CD4-positive, alpha-beta T cell treated with Interleukin-15 for 1 hour (primary cell): ENCODE results near the gene PTBP2.
A peak's percentile ranks its signal among the peaks of the same experiment; 100 is the strongest.

Source experiments
- DNase-seq: peaks from one replicate; pipeline ENCODE4 v3.0.0-alpha.2; 2020

Gene PTBP2

GRCh38 chr1:96721416-96722160 lies at the start of gene PTBP2:
Gene PTBP2, plus strand, starts transcription at chr1:96721784. Its CDS starts 81 bp downstream, at chr1:96721865.
- DNase-seq = peak; percentile 77

- DNase-seq = no peak
Measured at GRCh38 chr1:96674915-96675314, 46.7 kb upstream of the PTBP2 start.

DNA sequence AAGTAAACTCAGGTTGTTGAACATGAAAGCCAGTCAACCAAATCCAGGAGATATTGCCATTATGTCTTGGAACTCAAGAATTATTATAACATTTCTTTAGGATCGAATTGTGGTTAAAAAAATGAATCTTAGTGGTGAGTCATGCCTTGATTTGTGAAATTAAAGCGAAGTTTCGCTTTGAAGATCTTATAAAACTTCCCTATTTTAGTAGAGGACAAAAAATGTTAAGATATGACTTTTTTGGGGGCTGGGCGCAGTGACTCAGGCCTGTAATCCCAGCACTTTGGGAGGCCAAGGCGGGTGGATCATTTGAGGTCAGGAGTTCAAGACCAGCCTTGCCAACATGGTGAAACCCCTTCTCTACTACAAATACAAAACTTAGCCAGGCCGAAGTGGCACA lies 39.5 kb upstream of the PTBP2 start:
- DNase-seq = no peak

- no peak for DNase-seq
Measured at GRCh38 chr1:96683931-96684330, 37.7 kb upstream of the PTBP2 start.

- no peak for DNase-seq
Measured at GRCh38 chr1:96684744-96685143, 36.8 kb upstream of the PTBP2 start.

DNA sequence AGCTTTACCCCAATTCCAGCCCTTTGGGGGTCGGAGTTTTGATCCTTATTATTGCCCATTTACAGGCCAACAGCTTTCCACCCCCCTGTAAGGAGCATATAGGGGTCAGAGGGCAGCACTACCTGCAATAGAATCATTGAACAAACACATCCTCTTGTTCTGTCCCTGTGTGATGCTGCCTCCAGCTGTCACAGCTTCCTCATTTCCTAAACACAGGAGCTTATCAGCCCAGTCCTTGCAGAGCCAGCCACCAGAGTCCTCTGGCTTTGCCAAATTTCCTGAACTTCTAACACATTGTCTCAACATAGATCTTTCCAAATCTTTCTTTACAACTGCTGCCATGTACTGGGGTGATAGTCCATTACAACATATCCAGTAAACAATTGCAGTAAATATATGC lies 32.8 kb upstream of the PTBP2 start:
- DNase-seq = no peak

GRCh38 chr1:96695954-96696353 lies 25.6 kb upstream of the PTBP2 start:
- no peak for DNase-seq

GRCh38 chr1:96698342-96698983 lies 23.1 kb upstream of the PTBP2 start:
- DNase-seq = no peak

DNA sequence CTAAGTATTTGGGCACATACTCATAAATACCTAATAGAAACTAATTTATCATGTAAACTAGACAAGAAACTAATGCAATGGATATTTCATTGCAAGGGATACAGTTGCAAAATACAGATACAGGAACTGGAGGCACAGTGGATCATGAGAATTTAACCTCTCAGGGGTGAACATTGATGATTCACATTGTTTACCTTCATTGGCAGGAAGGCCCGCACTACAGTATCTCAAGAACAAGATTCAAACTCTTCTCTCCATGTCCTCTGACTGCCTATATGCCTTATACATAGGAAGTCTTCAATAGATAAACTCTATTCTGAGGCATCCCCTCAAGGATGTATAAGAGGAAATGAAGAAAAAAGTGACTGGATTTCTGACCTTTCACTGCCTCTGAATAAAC lies 18.4 kb upstream of the PTBP2 start:
- no peak for DNase-seq

DNA sequence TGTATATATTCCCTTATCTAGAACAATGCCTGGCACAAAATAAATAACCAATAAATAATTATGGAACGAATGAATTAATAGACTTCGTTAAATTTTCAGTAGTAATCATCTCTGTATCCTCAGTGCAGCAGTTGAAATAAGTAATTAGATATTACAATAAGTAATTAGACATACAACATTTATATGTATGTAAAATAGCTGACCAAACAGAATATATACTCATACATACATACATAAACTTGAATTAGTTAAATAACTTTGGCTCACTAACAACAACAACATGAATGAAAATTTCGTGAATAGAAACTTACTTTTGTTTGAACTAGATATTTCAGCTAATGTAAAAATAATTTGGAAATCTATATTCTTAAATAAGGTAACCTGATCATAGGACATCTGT lies 14.6 kb upstream of the PTBP2 start:
- no peak for DNase-seq

DNA sequence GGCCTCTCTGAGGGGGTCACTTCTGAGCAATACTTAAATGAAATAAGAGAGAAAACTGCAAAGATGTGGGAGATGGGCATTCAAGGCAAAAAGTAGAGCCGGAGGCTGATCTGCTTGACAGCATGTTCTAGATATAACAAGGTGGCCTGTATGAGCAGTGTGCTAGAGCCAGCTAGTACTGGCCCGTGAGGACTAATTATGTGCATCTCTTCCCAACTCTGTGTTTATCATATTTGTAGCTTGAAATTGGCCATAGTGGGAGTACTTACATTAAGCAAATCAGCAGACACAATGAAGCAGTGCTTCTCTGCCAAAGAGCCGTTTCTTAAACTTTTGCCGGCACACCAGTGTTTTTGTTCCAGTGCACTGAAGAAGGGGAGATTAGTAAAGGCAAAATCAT lies 13.1 kb upstream of the PTBP2 start:
- DNase-seq = no peak

- DNase-seq = no peak
Measured at GRCh38 chr1:96710708-96711477, 10.7 kb upstream of the PTBP2 start.

GRCh38 chr1:96713649-96714048 lies 7.9 kb upstream of the PTBP2 start:
- DNase-seq = no peak

DNA sequence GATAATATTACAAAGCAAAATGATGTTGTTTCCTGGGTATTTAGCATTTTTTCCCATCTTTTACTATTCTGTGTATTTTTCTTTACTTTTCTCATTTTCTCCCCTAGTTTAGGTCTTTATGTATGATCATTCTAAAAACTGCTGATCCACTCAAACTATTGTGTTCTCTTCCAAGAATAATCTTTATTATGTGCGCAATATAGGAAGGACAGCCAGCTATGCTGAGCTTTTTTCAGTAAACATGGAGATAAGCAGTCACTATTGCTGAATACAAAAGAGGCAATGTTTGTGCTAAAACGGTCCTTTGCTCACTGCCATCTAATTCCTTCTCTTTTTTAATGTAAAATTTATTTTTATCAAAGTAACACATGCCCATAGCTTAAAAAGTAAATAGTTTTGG lies 6.7 kb upstream of the PTBP2 start:
- no peak for DNase-seq

DNA sequence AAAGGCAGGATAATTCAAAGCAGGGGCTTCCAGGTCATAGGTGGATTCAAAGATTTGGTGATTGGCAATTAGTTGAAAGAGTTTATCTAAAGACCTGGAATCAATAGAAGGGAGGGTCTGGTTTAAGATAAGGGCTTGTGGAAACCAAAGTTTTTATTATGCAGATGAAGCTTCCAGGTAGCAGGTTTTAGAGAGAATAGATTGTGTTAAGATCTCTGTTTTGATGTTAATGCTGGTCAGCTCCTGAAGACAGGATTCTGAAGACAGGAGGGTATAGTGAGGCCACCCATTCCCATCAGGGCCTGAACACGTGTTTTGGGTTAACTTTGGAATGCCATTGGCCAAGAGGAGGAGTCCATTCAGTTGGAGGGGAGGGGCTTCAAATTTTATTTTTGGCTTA lies 6.1 kb upstream of the PTBP2 start:
- DNase-seq = no peak

DNA sequence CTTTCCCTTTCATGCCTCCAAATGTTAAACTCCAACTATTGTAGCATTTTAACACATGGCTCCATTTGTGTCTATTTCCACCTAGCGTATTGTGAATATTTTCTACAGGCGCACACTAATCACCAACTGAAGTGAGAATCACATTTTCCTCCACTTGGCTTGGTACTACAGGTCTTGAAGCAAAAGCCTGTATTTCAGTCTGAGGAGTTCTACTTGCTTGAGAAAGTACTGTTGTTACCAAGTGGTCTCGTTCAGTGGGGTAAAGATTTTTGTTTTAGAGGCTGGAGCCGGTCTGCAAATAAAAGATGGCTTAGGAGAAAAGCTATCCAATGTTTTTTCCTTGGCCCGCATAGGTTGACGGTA lies 550 bp upstream of the PTBP2 start:
- no peak for DNase-seq

- DNase-seq = no peak
Measured at GRCh38 chr1:96722161-96722922, 758 bp downstream of the PTBP2 start.

DNA sequence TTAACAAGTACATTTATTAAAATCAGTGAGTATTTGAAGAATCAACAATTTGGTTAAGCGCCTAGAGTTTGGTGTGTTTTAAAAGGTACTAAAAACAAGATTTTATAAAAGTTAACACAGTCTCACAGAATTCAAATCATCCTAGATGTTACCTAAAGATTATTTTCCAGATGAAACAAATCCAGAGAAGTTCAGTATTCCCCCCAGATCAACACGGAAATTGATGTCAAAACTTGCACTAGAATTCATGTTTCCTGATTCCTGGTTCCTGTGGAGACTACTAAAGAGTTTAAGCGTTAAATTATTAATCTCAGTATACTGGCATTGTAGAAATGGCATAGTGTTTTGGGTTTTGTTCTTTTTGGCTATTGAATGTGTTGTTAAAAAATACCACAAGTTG lies 1.4 kb downstream of the PTBP2 start:
- no peak for DNase-seq

- DNase-seq = no peak
Measured at GRCh38 chr1:96723377-96723776, 1.8 kb downstream of the PTBP2 start.

- DNase-seq = no peak
Measured at GRCh38 chr1:96723936-96724335, 2.4 kb downstream of the PTBP2 start.

DNA sequence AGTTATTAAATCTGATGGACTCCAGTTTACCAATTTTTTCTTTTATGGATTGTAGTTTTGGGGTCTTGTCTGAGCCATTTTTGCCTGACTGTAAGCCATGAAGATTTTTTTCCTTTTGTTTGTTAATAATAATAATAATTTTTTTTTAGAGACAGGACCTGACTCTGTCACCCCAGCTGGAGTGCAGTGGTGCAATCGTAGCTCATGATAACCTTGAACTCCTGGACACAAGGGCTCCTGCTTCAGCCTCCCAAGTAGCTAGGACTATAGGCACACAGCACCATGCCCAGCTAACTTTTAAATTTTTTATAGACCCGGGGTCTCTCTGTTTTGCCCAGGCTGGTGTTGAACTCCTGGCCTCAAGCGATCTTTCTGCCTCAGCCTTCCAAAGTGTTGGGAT lies 6.3 kb downstream of the PTBP2 start:
- DNase-seq = no peak

DNA sequence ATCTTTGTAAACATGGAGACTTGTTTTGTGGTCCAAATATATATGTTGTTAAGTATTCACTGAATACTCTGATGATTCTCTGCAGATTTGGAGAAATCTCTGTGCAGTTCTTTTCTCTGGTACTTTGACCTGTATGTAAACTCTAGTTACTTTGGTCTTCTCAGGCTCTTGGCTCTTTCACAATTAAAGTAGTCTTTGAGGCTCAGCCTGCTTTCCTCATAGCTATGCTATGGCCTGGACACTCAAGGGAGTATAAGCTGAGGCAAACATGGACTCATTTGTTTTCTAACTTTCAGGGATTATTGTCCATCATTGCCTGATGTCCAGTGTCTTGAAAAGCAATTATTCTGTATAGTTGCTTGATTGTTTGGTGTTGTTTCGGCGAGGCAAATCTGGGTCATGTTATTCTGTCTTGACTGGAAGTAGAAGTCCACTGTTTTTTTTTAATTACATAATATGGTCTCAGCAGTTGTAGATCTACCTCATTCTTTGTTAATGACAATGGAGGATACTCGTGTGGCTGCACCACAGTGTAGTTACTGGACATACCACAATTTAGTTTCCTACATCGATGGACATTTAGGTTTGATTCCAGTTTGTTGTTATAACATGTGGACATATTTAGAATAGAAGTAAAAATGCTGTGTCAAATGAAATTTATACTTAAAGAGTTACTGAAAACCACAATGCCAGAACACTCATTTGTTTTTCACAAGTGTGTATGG lies 9.2 kb downstream of the PTBP2 start:
- no peak for DNase-seq

DNA sequence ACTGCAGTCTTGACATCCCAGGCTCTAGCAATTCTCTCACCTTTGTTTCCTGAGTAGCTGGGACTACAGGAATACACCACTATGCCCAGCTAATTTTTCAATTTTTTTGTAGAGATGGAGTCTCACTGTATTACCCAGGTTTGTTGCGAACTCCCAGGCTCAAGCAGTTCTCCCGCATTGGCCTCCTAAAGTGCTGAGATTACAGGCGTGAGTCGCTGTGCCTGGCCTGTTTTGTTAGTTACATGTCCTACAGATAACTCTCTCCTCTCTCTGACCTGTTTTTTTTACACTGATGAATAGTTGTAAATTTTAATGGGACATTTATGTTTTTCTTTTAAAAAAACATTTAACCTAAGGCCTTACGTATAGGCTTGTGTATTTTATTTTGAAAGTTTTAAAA lies 19.8 kb downstream of the PTBP2 start:
- DNase-seq = no peak
